ENCODE results near the gene FOXN3.

FOXN3 gene

DNA sequence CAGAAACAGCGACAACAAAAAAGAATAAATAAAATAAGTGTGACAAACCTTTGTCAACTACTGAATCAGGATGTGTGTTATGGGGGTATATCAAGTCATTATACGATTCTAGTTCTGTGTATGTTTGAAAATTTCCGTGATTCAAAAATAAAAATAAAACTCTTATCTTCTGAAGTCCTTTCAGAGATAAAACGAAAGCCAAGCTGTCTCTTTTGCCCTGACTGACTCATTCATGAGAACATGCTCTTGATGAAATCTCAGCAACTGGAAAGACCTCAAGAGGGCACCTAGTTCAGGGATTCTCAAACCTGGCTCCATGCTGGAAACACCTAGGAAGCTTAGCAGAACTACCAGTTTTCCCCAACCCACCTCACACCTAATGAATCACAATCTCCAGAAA is 9.2 kb downstream of the FOXN3 start:
- DNase-seq, result no peak

DNA sequence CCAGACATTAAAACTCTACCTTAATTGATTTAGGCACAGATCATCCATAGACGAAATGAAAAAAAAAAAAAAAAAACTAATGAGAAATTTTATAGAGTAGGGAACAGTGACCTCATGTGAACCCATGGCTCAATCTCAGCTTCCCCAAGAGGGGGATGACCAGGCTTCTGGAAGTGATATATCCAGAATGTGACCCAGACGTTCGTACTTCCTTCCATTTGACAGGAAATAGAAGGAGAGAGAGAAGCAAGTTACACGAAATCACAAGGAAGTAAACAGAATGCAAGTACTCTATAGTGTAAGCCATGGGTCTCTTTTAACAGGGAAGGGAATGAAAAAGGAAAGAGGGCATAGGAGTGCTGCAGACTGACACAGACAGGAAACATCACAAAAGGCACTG is 10.1 kb downstream of the FOXN3 start:
- DNase-seq, result no peak

DNA sequence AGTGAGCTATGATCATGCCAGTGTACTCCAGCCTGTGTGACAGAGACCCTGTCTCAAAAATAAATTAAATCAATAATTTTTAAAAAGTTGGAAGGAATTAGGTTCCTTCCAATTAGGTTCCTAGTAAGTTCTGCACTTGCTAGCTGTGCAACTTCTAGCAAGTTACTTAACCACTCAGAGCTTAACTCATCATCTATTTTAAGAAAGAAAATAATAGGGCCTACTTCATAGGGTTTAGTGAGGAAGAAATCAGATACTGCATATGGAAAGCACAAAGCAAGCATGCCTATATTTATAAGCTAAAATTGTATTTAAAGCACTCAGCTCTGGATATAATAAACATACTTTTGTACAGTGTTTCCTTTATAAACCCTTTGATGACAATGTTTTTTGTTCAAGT is 10.7 kb downstream of the FOXN3 start:
- no peak for DNase-seq

DNA sequence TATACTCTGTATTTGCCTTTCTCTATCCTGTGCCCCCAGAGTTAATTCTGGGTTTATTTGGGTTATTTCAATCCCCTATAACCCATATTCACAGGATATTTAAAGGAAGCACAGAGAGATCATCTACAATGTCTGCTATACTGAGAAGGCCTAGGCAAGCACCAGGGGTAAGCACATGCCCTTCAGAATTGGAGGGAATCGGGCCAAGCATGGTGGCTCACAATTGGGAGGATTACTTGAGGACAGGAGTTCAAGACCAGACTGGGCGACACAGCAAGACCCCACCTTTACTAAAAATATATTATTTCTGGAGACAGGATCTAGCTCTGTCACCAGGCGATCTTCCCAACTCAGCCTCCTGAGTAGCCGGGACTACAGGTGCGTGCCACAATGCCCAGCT is 11.3 kb downstream of the FOXN3 start:
- no peak for DNase-seq

DNA sequence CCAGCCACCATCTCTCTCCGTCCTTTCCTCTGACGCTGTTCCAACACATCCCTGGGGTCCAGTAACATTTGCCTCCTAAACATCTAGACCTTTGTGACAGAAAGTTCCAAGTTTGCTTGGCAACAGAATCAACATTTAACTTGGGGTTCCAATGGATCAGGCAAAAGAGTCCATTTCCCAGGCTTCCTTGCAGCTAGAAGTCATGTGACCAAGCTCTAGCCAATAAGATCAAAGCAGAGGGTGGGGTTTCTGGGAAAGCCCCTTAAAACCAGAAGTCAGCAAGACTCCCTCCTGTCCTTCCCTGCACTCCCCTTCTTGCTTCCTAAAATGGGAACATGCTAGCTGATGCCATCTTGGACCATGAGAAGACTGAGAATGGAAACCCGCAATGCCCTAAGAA is 14.7 kb downstream of the FOXN3 start:
- DNase-seq, result no peak

DNA sequence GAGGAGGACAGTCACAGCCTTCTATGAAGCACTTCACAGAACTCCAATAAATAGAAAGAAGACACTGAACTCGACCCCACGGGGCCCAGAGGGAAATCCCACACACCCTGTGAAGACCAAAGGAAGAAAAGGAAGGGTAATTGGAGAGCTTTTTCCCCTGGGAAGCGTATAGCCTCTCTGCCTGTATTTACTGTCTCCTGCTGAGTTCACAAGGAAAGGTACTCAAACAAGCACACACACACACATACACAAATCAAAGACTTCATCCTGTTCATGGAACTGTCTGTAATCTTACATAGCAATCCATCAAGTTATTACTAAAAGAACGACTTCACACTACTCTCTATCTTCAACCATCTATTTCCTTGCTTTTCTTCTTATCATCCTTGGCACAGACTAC is 15.3 kb downstream of the FOXN3 start:
- DNase-seq, result no peak

DNA sequence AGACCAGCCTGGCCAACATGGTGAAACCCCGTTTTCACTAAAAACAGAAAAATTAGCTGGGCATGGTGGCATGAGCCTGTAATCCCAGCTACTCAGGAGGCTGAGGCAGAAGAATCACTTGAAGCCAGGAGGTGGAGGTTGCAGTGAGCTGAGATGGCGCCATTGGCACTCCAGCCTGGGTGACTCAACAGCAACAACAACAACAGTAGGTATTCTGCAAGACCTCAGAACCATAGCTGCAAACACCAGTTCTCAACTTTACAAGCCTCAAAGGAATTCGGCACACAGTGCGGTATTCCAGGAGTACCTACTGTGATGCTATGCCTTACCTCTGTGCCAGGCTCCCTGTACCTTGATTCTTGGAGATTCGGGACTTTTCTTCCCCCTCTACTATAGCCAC is 15.8 kb downstream of the FOXN3 start:
- no peak for DNase-seq

DNA sequence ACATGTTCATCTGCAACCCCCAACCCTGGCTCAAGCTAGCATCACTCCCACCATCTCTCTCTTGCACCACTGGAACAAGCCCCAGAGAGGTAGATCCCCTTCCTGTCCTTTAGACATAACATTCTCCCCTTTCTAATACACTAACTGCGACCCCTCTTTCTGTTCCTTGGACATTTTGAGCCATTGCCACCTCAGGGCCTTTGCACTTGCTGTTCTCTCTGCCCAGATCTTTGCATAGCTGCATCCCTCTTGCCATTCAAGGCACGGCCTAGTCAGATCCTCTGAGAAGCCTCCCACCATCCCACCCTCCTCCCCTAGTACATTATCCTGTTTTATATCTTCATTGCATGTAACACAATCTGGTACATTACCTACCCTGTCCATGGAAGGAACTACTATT is 16.5 kb downstream of the FOXN3 start:
- DNase-seq, result no peak

DNA sequence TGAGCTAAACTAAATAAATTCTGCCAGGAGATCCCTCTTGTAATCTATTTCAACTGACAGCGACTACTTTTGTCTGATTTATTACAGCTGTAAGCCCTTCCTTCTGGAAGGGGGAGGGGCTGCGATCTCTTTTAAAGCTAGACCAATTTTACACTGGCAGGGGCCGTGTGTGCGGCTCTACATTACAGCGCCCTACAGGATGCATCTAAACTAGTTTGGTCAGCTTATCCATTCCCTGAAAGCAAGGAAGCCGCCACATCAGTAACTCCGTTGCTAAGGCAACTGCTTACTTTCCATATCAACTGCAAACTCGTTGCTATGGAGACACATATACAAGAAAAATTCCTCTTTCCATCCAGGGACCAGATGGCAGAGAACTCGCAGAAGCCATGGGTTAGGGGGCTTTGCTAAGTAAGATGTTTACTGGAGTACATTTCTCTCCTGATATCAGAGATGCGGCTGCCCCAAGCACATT is 17.4 kb downstream of the FOXN3 start:
- no peak for DNase-seq

DNA sequence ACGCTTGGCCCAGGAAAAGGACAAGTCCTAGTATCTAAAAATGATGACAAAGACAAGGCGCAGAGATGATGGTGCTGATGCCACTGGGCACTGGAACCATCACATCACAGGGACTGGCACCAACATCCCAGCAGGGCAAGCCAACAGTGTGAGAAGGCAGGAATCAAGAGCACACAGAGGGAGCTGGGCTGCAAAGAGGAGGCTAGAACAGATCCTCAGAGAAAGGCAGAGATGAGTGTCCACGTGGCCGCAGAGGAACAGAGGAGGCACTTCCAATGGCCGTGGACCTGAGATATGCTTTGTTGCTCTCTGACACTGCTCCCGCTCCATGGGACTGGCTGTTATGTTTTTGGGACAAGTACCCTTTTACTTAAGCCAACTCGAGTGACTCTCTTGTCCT is 17.9 kb downstream of the FOXN3 start:
- DNase-seq, result no peak

DNA sequence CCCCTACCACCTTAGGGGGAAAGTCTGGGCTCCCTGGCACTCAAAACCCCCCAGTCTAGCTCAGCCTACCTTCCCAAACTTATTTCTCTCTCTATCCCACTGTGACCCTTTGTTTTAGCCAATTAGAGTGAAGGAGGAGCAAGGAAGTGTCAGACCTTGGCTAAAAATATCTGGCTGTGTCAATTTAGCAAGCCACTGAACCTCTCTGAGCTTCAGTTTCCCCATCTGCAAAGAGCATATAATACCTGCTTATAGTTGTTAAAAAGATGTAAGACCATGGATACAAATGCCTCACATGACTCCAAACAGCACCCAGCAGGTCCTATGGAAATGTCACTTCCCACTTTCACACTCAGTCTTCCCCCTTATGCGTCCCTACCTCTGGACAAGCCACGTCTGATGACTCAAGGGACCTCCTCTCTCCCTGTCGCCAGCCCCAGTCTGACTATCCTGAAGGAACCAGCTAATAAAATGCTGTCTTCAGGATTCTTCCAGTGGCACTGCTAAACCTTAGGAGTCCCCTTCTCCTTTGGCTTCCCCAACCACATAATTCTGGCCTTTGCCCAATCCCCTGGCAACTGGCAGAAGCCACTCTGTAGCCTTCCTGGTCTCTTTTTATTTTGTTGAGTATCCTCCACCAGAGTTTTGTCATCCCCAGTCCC is 19.3 kb downstream of the FOXN3 start:
- no peak for DNase-seq

DNA sequence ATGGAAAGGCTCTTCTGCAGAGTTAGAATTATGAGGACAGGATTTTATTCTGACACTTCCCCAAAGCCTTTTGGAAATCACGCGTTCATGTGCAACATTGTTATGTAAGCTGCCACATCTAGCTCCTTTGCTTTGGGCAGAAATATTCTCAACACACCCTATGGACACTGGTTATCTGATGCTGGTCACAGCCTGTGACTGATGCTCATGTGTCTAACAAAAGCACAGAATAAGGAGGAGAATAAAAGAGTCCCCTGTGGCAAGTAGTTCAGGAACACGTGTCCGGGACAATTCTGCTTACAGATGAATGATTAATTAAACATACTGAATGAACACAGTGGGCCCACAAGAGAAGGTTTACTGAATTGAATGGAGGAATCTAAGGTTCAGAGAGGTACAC is 22.1 kb downstream of the FOXN3 start:
- no peak for DNase-seq

DNA sequence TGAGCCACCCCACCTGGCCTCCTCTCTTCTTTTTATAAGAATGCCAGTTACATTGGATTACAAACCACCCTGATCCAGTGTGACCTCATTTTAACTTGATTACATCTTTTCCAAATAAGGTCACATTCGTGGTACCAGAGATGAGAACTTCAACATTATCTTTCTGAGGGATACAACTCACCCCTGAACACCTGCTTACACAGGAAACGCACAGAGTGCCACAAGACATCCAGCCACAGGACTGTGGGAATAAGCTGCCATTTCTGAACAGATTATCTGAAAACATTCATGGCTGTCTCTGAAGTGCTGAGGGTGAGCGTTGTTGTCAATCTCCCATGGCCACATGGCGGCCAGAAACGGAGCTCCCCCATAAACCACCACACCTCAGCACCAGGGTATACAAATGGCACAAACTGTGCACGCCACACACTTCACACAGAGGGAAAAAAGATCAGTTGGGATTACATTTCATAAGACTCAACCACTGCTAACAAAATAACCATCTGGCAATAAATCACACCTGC is 23.7 kb downstream of the FOXN3 start:
- DNase-seq, result no peak

DNA sequence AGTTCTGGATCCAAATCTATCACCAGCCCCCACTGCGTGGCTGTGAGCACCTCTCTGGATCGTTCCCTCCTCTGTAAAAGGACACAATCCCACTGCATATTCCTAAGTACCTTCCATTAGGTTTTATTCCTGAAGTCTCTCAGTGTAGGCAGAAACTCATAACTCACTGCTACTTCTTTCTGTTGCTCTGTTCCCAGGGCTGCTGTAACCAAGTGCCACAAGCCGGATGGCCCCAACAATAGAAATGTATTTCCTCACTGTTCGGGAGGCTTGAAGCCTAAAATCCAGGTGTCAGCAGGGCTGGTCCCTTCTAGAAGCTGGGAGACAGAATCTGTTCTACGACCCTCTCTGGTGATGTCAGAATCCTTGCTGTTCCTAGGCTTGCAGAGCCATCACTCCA is 24.9 kb downstream of the FOXN3 start:
- DNase-seq, result no peak

DNA sequence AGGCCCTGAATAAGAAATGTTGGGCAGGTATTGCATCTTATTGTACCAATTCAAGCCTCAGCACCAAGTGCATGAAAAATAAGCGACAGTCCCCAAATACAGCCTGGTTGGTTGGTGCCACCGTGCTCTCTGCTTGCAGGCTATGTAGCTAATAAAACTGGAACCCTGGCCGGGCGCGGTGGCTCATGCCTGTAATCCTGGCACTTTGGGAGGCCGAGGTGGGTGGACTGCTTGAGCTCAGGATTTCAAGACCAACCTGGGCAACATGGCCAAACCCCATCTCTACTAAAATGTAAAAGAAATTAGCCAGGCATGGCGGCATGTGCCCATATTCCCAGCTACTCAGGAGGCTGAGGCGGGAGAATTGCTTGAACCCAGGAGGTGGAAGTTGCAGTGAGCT is 25.5 kb downstream of the FOXN3 start:
- DNase-seq, result no peak

DNA sequence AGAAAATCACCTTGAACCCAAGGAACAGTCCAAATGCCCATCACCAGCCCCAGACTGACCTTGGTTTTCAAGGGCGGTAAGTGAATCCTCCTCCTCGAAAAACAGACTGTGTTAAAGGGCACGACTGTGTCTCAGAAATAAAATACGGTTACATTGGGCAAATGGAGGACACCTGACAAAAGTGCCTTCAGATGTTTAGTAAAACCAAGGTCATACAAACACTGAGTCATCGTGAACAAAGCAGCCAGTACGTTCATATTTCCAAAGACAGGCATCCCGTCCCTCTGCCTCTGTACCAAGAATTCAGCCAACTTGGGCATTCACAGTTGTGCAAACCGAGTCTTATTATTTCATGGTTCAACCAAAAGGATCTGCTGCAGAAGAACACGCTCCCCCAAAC is 25.9 kb downstream of the FOXN3 start:
- DNase-seq, result no peak

DNA sequence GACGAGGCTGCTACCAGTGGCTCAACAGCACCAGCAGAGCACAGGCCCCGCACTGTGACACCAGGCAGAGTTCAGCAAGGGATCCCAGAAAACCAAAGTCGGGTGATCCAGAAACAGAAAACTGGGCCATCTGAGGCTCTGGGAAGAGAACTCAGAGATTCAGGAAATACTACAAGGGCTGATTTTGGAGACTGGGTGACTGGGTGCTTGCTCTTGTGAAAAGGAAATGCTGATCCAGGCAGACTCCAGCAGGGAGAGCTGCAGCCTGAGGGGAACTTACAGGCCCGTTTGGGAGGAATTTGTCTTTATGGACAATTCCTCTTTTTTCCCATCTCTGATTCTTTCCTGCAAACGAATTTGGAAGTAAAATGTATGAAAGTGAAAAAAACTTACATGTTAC is 28.2 kb downstream of the FOXN3 start:
- no peak for DNase-seq

DNA sequence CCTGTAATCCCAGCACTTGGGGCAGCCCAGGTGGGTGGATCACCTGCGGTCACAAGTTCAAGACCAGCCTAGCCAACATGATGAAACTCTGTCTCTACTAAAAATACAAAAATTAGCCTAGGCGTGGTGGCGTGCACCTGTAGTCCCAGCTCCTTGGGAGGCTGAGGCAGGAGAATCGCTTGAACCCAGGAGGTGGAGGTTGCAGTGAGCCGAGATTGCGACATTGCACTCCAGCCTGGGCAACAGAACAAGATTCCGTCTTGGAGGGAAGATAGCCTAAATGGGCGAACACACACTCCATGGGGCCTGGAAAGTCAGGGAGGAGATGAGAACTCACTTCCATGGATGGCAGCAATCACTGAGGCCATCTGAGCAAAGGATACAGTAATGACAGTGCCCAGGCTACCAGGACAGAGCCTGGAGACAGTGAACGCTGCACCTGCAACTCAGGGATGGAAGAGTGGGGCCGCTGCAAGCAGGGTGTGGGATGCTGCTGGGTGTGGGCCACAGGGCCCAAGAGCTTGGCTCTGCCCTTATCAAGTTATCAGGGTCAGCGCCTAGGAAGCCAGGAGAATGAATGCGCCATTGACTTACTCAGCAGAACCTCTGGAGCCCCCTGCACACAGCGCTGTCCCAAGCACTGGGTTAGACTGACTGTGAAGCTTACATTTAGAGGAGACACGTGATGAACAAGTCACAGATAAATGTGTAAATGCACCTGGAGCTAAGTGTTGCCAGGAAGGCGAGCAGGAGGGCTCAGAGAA is 28.9 kb downstream of the FOXN3 start:
- no peak for DNase-seq

DNA sequence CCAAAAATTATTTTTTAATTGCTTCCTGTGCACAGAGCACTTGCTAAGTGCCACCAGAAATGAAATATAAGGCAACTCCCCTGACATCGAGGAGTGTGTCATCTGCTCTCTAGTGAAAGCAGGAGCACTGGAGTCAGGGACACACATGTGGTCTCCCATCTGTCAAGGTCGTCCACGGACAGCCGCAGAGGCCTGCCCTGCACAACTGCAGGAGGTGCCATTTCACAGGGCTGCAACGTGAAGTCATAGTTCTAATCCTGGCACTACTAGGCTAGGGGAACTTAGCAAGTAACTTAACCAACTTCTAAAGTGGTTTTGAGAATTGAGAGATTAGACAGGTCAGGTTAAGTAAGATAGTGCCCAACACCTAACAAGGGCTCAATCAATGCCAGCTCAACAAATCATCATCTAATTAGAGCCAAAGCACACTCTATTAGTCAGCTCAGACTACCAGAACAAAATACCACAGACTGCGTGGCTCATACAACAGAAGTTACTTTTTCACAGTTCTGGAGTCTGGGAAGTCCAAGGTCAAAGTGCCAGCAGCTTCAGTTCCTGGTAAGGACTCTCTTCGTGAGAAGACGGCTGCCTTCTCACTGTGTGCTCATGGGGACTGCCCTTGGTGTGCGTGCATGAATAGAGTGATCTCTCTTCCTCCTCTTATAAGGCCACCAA is 30.7 kb downstream of the FOXN3 start:
- DNase-seq, result no peak

DNA sequence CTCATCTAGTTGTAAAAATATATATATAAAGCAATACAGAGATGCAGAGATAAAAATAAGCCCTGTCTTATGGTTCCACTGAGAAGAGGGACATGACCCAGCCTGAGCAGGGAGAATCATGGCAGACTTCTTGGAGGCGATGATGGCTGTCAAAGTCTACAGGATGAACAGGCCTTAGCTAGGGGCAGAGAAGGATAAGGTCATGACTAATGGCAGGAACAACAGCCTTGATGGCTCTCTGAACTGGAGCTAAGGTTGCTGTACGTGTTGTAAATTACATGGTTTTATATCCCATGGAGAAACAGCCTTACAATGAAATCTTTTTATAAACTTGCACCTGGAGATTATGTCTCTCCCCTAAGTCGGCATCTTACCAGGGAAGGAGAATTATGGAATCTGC is 32.4 kb downstream of the FOXN3 start:
- DNase-seq, result no peak

DNA sequence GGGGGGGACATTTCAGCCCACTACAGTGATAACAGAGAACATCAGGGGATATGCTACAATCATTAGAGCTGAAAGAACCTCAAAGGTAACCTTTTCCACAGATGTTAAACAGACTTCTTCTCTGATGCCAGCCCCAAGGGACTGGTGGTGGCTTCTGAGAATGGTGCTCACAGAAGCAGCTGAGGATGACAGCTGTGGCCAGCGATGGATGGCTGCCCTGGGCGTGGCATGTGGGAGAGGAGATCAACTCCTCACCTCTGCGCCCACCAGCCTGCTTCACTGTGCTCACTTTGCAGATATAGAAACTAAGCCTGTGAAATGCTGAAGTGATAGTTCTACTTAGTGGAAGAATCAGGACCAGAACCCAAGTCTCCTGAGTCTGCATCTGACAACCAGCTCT is 33.0 kb downstream of the FOXN3 start:
- no peak for DNase-seq

DNA sequence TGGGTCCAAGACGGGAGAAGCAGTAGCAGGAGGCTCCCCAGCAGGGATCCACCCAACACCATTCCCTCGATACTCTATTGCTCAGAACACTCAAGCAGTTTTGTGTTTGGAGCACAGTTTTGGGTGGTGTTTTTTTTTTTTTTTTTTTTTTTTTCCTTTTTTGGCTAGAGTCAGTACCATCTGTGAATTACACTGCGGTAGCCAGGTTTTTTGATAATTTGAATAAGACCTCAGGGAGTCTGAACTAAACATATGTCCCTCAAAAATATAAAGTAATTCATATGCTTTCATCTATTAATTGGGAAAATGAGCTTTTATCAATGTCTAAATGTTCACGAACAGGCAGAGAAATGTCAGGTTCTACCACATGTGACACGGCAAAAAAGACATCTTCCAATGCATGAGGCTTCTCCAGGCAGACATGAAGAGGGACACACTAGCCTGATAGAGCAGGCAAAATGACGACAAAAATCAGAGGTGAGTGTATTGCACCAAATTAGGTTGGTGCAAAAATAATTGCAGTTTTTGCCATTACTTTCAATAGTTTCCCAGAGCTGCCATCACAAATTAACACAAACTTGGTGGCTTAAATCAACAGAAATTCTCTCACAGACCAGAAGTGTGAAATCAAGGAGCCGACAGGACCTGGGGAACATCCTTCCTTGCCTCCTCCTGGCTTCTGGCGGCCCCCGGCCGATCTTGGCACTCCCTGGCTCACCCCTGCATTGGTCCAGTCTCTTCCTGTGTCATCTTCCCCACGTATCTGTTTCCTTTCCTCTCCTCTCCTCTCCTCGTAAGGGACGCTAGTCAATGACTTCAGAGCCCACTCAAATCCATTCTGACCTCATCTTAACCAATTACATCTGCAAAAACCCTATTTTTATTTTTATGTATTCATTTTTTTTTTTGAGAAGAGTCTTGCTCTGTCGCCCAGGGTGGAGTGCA is 33.9 kb downstream of the FOXN3 start:
- no peak for DNase-seq

DNA sequence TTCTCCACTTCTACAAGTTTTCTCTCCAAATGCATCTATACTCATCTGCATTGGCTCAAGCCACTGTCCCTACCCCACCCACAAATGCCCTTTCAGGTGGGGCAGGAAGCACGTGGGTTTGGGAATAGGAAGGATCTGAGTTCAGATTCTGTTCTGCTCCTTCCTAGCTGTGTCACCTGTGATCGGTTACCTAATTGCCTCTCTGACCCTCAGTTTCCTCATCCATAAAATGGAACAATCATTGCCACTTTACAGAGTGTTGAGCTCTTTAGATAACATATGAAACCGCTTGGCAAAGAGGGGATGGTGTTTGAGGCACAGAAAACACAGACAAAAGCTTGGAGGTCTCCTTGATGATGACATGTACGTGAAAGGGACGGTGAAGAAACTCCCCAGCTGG is 34.5 kb downstream of the FOXN3 start:
- DNase-seq, result no peak
